Activated T-cell treated with anti-CD3 and anti-CD28 coated beads, Interleukin-2, amount 50 U/mL, for 4 hours (primary cell): ENCODE results near the gene RRAS. TPM values are rescaled to one million over a fixed set of nuclear protein-coding genes. Genes with fewer than 3 reads are reported as not detected.
A peak's percentile ranks its signal among the peaks of the same experiment; 100 is the strongest.

Experiments used
- ATAC-seq, 2 donors: fragments of 200-7000 bp; cut with Tn5 transposase; one replicate each; pipeline ENCODE4 v1.10.0; 2021
- DNase-seq: peaks from one replicate; pipeline ENCODE4 v3.0.0-alpha.2; 2020
- H3K27me3 Mint-ChIP-seq: one replicate; pipeline ENCODE4 v1.8.0; 2021; ENCODE audit warnings: low read depth, mixed read lengths
- H3K36me3 Mint-ChIP-seq: one replicate; pipeline ENCODE4 v1.8.0; 2022; ENCODE audit warnings: mixed read lengths; ENCODE audit not compliant: insufficient read depth
- H3K4me1 Mint-ChIP-seq: one replicate; pipeline ENCODE4 v1.8.0; 2021; ENCODE audit warnings: low read depth, mixed read lengths
- H3K4me3 Mint-ChIP-seq: one replicate; pipeline ENCODE4 v1.8.0; 2021; ENCODE audit warnings: mild to moderate bottlenecking, moderate library complexity, mixed read lengths
- H3K9me3 Mint-ChIP-seq: one replicate; pipeline ENCODE4 v1.8.0; 2021; ENCODE audit warnings: mixed read lengths
- total RNA-seq, 3 donors: library from RNA; stranded (reverse); gene quantifications; one replicate each; pipeline ENCODE4 v1.2.1, GENCODE V29; 2021

The RRAS gene
- total RNA-seq, 3 donors from 2014 or later, result 2.3 to 3.8 (median 3.5) TPM

- ATAC-seq, result no peak
- peaks cover 31% of the 10 kb centered on the region for H3K36me3 Mint-ChIP-seq
Observed at GRCh38 chr19:49652551-49653465, 12.9 kb upstream of the RRAS start.

GRCh38 chr19:49651820-49652550, 12.0 kb upstream of the RRAS start:
- DNase-seq, result no peak

More at GRCh38 chr19:49652551-49653465, 12.9 kb upstream of the RRAS start:
- H3K4me1 Mint-ChIP-seq, result no peaks in the 10 kb centered on the region
- H3K9me3 Mint-ChIP-seq, result no peaks in the 10 kb centered on the region
- no peaks in the 10 kb centered on the region for H3K27me3 Mint-ChIP-seq
- no peak overlapping the region for H3K4me3 Mint-ChIP-seq
- no peak for DNase-seq

GRCh38 chr19:49651029-49651819, 11.3 kb upstream of the RRAS start:
- Mint-ChIP-seq H3K36me3 (peaks cover 26% of the 10 kb centered on the region), H3K9me3 (no peaks in the 10 kb centered on the region), H3K27me3 (no peaks in the 10 kb centered on the region), H3K4me3 (no peak overlapping the region), H3K4me1 (no peaks in the 10 kb centered on the region)
- ATAC-seq (no peak), DNase-seq (no peak)

More at GRCh38 chr19:49651820-49652550, 12.0 kb upstream of the RRAS start:
- ATAC-seq, result no peak
- H3K36me3 Mint-ChIP-seq, result peaks cover 29% of the 10 kb centered on the region
- no peaks in the 10 kb centered on the region for H3K9me3 Mint-ChIP-seq
- H3K4me1 Mint-ChIP-seq, result no peaks in the 10 kb centered on the region
- no peak overlapping the region for H3K4me3 Mint-ChIP-seq
- no peaks in the 10 kb centered on the region for H3K27me3 Mint-ChIP-seq

- ATAC-seq, result no peak
- DNase-seq, result no peak
- peaks cover 17% of the 10 kb centered on the region for H3K36me3 Mint-ChIP-seq
- H3K4me1 Mint-ChIP-seq, result peaks cover 32% of the 10 kb centered on the region
- H3K4me3 Mint-ChIP-seq, result no peak overlapping the region
- no peaks in the 10 kb centered on the region for H3K27me3 Mint-ChIP-seq
- H3K9me3 Mint-ChIP-seq, result no peaks in the 10 kb centered on the region
Observed at GRCh38 chr19:49646586-49646985, 6.6 kb upstream of the RRAS start.

- no peak for ATAC-seq
- Mint-ChIP-seq H3K4me1 (peaks cover 34% of the 10 kb centered on the region), H3K36me3 (peaks cover 17% of the 10 kb centered on the region)
Observed at GRCh38 chr19:49645995-49646394, 6.1 kb upstream of the RRAS start.

GRCh38 chr19:49645592-49645991, 5.6 kb upstream of the RRAS start:
- H3K27me3 Mint-ChIP-seq, result no peaks in the 10 kb centered on the region
- H3K9me3 Mint-ChIP-seq, result no peaks in the 10 kb centered on the region
- ATAC-seq (no peak), DNase-seq (no peak)
- peaks cover 16% of the 10 kb centered on the region for H3K36me3 Mint-ChIP-seq
- H3K4me3 Mint-ChIP-seq, result no peak overlapping the region
- peaks cover 38% of the 10 kb centered on the region for H3K4me1 Mint-ChIP-seq

More at GRCh38 chr19:49645995-49646394, 6.1 kb upstream of the RRAS start:
- no peaks in the 10 kb centered on the region for H3K27me3 Mint-ChIP-seq
- no peak for DNase-seq
- H3K4me3 Mint-ChIP-seq, result no peak overlapping the region
- no peaks in the 10 kb centered on the region for H3K9me3 Mint-ChIP-seq

- no peak for ATAC-seq
- Mint-ChIP-seq H3K4me3 (peak overlapping the region; percentile 98), H3K27me3 (no peaks in the 10 kb centered on the region), H3K4me1 (peaks cover 55% of the 10 kb centered on the region), H3K9me3 (no peaks in the 10 kb centered on the region), H3K36me3 (peaks cover 7% of the 10 kb centered on the region)
- DNase-seq, result no peak
Observed at GRCh38 chr19:49643466-49643865, 3.5 kb upstream of the RRAS start.

- Mint-ChIP-seq H3K9me3 (no peaks in the 10 kb centered on the region), H3K4me3 (peak overlapping the region; percentile 98), H3K4me1 (peaks cover 61% of the 10 kb centered on the region), H3K27me3 (no peaks in the 10 kb centered on the region), H3K36me3 (peaks cover 7% of the 10 kb centered on the region)
- ATAC-seq (no peak), DNase-seq (no peak)
Observed at GRCh38 chr19:49642492-49643035, 2.6 kb upstream of the RRAS start.

- Mint-ChIP-seq H3K27me3 (no peaks in the 10 kb centered on the region), H3K36me3 (peaks cover 6% of the 10 kb centered on the region), H3K4me3 (peak within 1 kb of the TSS; percentile 98), H3K9me3 (no peaks in the 10 kb centered on the region), H3K4me1 (peaks cover 61% of the 10 kb centered on the region)
- DNase-seq, result peak; percentile 99
- ATAC-seq, result peak; percentile 71 to 72
Observed at GRCh38 chr19:49641688-49642491, 1.9 kb upstream of the RRAS start, which contains the start of gene SCAF1. SCAF1 (plus strand) TSS chr19:49642209; CDS start chr19:49645027, 2,818 bp downstream.

- DNase-seq (no peak), ATAC-seq (no peak)
- peaks cover 3% of the 10 kb centered on the region for H3K36me3 Mint-ChIP-seq
- H3K27me3 Mint-ChIP-seq, result no peaks in the 10 kb centered on the region
- H3K9me3 Mint-ChIP-seq, result no peaks in the 10 kb centered on the region
- H3K4me1 Mint-ChIP-seq, result peaks cover 53% of the 10 kb centered on the region
- peak overlapping the region; percentile 98 for H3K4me3 Mint-ChIP-seq
Observed at GRCh38 chr19:49639401-49640112, 386 bp downstream of the RRAS start.

GRCh38 chr19:49637821-49638738, 1.9 kb downstream of the RRAS start:
- H3K4me1 Mint-ChIP-seq, result peaks cover 39% of the 10 kb centered on the region
- no peaks in the 10 kb centered on the region for H3K27me3 Mint-ChIP-seq
- ATAC-seq, result no peak
- H3K9me3 Mint-ChIP-seq, result no peaks in the 10 kb centered on the region
- no peaks in the 10 kb centered on the region for H3K36me3 Mint-ChIP-seq
- peak overlapping the region; percentile 49 for H3K4me3 Mint-ChIP-seq
- DNase-seq, result no peak
